HG02885 (cell line): ENCODE data around the gene CRISP3.

Experiments
- ATAC-seq: cut with Tn5 transposase; IDR thresholded peaks from one replicate; pipeline ENCODE4 v1.9.1; 2021; ENCODE audit warnings: mild to moderate bottlenecking; ENCODE audit not compliant: unreplicated experiment, poor library complexity

Gene CRISP3

DNA sequence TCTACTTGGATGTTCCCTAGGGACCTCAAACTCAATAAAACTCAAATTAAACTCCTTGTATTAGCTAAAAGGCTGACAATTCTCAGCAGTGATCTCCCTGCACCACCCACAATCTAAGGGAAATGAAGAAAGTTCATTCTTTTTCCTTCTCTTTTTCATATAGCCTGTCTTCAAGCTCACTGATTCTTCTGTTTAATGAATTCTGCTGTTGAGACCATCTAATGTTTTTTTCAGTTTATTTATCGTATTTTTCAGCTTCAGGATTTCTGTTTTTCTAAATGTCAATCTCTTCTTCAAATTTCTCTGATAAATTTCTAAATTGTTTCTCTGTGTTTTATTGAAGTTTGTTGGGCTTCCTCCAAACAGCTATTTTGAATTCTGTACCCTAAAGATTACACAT lies 50.7 kb downstream of the CRISP3 start:
- ATAC-seq, result no peak

DNA sequence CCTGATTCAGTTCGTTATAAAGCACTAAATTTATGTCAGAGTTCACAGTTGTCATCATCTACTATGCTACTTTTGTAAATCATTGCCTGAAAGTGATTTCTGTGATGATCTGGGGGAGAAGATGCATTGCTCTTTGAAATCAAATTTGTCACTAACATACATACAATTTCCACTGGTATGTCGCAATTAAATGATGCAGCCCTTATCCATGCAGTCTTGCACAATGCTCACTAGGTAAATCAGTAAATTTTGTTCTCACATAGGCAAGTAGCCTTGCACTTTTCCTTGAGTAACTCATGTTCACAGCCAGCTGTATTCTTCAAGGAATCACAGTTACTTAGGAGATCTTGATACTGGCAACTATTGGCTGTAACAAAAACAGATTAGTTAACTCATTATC lies 51.7 kb downstream of the CRISP3 start:
- ATAC-seq, result no peak
